ENCODE results near the gene NT5C3B. TPM values are rescaled to one million over a fixed set of nuclear protein-coding genes. Genes with fewer than 3 reads are reported as not detected.
A peak's percentile ranks its signal among the peaks of the same experiment; 100 is the strongest.

The NT5C3B gene
- polyA plus RNA-seq, 4 donors, result 93.4 to 124 (median 102) TPM

GRCh38 chr17:41811549-41812380, 24.3 kb downstream of the NT5C3B start, which contains the start of gene P3H4:
P3H4 (minus strand) TSS chr17:41811949; CDS start chr17:41811915, 34 bp downstream.
- peak in 2 of 4 donors; percentile 71 to 78 for DNase-seq (ENCODE audit: low read depth in 4 of 4, low spot score in 3 of 4)

- no peak for DNase-seq (ENCODE audit: low read depth in 4 of 4, low spot score in 3 of 4)
Measured at GRCh38 chr17:41810659-41811548, 25.1 kb downstream of the NT5C3B start.

DNA sequence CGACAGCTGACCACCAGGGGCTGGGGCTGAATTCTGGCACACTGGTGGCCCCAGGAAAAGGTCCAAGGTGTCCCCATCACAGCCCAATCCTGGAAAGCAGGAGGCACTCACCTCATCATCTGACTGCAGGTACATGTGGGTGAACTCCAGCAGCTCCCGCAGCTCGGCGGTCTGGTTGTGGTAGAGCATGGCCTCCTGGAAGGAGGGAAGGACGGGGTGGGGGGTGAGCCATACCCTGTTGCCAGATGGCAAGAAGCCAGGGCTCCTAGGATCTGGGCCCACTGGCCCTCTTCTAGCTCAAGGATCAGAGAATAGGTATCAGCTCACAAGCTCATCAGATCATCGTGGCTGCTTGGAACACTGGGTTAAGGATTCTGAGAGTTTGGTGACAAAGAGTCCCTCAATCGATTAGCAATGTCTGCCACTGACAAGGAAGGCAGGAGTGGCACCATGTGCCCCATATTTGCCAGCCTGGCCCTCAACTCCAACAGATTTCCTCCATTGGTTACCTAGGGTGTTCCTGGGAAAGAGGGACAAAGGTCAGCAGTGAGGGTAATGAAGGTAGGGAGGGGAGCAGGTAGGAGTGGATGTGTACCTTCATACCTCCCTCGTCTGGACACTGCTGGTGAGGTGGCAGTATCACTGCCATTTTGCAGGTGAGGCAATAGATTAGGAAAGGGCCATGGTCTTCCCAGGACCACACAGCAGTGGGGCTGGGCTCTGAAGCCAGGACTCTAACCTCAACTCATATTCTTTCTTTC, 29.2 kb downstream of the NT5C3B start:
- no peak for DNase-seq (ENCODE audit: low read depth in 4 of 4, low spot score in 3 of 4)

GRCh38 chr17:41803049-41804020, 32.7 kb downstream of the NT5C3B start:
- no peak for DNase-seq (ENCODE audit: low read depth in 4 of 4, low spot score in 3 of 4)

DNA sequence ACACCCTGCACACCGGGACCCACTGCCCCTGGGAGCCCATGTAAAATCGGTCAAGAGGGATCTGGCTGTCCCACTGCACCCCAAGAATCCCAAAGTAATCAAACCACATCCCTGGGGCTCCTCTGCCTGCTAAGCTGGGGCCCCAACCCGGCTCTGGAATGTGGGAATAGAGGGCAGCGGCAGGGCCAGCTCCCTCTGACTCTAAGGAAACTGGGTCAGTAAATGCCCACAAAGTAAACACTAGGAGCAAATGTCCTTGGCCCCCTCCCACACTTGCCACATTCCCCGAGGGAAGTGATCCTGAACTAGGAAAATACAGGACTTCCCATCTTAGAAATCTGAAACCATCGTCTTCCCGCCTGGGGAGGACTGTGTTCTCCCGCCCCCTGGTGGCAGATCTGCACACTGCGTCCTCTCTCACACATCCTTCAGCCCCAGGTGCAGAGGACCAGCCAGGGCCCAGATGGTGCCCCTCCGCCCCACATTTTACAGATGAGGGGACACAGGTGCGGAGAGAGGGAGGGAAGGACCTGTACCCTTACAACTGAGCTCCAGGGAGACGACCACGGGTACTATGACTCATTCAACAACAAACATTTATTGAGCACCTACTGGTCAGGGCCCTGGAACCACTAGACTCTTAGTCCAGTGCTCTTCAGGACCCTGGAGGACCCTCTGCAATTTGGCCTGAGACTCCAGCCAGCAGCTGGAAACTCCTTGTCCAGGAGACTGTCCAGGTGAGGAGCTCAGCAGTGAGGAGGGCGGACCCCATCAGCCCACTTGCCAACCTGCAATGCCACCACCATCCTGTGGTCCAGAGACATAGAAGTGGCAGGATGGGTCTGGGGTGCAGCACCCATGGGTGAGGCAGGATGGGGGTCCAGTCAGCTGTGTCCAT, 34.4 kb downstream of the NT5C3B start:
- DNase-seq (ENCODE audit: low read depth in 4 of 4, low spot score in 3 of 4), result peak in 3 of 4 donors; percentile 87 to 92 (median 90)

DNA sequence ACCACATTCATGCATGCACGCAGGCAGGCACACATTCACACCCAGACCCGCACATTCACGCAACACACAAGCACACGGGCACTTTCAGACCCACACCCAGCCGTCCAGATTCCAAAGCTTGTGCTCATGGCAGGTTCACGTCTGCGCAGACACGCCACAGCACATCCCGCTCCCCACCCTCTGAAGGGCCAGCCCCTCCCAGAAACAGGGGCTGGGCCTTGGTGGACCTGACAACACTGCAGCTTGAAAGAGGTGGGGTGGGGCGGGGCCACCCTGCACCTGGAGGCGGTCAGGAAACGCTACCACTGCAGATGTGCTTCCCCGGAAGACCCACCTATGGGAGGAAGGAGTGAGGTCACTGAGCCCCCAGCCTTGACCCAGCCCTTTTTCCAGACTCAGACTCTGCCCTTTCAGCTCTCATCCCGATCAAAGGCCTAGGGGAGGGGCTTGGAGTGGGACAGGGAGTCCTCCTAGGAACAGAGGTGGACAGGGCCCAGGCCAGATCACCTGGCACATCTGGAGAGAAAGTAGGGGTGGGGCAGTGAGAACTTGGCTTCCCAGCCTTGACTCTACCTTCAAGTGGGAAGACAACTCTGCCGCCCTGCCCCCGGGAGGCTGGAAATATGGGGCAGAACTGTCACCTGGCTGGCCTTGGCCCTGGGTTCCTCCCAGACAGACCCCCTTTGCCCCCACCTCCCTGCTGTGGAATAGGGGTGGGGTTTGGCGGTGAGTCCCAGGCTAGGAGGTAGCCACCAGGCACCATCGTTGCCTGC, 35.2 kb downstream of the NT5C3B start:
- DNase-seq (ENCODE audit: low read depth in 4 of 4, low spot score in 3 of 4), result peak in 1 of 4 donors; percentile 55

- no peak for DNase-seq (ENCODE audit: low read depth in 4 of 4, low spot score in 3 of 4)
Measured at GRCh38 chr17:41799366-41799765, 36.7 kb downstream of the NT5C3B start.

GRCh38 chr17:41797377-41797776, 38.7 kb downstream of the NT5C3B start:
- DNase-seq (ENCODE audit: low read depth in 4 of 4, low spot score in 3 of 4), result no peak

- no peak for DNase-seq (ENCODE audit: low read depth in 4 of 4, low spot score in 3 of 4)
Measured at GRCh38 chr17:41796121-41796895, 39.7 kb downstream of the NT5C3B start.

DNA sequence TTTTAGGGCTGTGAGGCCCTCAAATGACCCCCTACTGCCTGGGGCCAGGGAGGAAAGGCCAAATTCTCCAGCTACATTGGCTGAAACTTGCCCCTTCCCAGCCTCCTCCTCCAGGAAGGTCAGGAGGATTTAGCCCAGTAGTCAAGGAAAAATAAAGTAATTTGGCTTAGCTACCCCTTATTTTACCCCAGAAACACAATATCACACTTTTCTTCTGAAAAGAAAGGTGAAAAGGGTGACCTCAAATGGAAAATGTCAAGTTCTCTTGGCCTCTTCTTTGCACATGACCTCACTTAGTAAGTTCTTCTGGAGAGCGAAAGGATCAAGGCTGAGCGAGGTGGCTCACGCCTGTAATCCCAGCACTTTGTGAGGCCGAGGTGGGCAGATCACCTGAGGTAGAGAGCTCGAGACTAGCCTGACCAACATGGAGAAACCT, 41.5 kb downstream of the NT5C3B start:
- DNase-seq (ENCODE audit: low read depth in 4 of 4, low spot score in 3 of 4), result no peak

- no peak for DNase-seq (ENCODE audit: low read depth in 4 of 4, low spot score in 3 of 4)
Measured at GRCh38 chr17:41793784-41794539, 42.1 kb downstream of the NT5C3B start.

DNA sequence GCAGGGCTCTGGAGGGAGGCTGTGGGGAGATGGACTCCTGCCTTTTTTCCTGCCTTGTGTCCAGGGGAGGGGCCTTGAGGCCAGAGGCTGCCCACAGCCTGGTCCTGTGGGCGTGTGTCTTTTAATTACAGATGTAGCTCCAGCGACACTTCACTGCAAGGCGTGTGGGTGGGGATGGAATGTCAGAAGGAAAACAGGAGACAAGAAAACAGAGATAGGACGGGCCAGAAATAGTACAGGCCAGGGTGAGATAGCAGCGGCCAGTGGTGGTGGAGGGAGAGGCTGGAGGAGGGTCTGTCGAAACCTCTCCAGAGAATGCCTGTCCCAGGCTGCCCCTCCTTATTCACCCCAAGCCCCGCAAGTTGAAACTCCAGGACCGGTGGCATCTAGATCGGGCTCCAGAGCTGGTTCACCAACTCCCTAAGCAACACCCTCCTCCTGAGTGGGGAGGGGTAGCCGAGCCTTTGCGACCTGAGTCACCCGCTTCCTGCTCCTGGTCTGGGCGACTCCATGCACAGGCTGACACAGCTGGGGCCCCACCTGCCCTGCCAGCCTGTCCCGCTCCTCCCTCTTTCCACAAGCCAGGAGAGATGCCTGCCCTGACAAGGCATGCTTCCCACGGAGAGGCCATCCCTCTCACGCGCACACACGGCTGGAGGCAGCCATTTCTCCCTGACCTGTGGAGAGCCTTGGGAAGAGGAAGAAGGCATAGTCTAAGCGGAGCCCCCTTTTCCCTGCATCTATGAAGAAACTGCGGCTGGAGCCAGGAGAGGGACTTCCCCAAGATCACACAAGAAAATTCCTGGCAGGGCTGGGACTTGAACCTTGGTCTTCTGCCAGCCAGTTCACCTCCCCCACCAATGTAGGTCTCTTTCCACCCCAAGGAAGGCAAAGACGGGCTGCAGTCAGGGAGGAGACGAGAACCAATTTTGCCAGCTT, 42.9 kb downstream of the NT5C3B start:
- DNase-seq (ENCODE audit: low read depth in 4 of 4, low spot score in 3 of 4), result peak in 1 of 4 donors; percentile 56

- DNase-seq (ENCODE audit: low read depth in 4 of 4, low spot score in 3 of 4), result no peak
Measured at GRCh38 chr17:41787021-41787418, 49.0 kb downstream of the NT5C3B start.

DNA sequence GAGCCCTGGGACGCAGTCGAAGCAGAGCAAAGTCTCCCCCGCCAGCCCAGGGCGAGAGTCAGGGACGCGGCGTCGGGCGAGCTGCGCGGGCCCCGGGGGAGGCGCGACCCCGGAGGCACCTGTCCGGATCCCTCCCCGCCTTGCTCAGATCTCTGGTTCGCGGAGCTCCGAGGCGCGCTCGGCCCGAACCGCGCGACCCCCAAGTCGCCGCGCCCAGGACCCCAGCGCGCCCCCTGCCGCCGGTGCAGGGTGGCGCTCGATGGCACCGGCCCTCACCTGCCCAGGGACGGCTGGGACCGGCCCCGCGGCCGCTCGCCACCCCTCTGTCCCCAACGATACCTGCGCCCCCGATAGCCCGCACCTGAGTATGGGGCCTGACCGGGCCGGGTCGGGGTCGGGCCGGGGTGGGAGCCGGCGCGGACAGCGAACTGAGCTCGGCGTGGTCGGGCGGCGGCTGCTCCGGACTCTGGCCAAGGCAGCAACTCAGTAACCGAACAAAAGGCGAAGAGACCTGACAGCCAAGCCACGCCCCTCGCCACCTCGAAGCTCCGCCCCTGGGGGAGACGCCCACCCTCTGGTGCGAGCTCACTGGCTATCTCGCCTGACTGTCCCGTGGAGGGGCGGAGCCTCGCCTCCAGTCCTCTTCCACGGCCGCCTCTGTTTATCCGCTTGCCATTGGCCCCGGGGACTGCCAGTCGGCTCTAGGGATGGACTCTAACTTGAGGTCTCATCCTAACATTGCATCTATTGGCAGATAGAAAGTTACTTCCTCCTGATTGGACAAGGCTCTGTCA, 49.6 kb downstream of the NT5C3B start, which contains the start of gene JUP:
JUP (minus strand) TSS at position 485 of the 794 bp plus-strand sequence. CDS start 14,857 bp downstream, outside the sequence.
- peak; percentile 98 to 99 (median 99) for DNase-seq (ENCODE audit: low read depth in 4 of 4, low spot score in 3 of 4)
